GM18526 (cell line): ENCODE results near the gene TBC1D30.

Experiments used
- POLR2A ChIP-seq: IDR thresholded peaks from 3 replicates; pipeline ENCODE4 v1.6.1; 2011; ENCODE audit not compliant: insufficient read length; ENCODE audit errors: extremely low read depth

The TBC1D30 gene, protein sequence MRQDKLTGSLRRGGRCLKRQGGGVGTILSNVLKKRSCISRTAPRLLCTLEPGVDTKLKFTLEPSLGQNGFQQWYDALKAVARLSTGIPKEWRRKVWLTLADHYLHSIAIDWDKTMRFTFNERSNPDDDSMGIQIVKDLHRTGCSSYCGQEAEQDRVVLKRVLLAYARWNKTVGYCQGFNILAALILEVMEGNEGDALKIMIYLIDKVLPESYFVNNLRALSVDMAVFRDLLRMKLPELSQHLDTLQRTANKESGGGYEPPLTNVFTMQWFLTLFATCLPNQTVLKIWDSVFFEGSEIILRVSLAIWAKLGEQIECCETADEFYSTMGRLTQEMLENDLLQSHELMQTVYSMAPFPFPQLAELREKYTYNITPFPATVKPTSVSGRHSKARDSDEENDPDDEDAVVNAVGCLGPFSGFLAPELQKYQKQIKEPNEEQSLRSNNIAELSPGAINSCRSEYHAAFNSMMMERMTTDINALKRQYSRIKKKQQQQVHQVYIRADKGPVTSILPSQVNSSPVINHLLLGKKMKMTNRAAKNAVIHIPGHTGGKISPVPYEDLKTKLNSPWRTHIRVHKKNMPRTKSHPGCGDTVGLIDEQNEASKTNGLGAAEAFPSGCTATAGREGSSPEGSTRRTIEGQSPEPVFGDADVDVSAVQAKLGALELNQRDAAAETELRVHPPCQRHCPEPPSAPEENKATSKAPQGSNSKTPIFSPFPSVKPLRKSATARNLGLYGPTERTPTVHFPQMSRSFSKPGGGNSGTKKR

DNA sequence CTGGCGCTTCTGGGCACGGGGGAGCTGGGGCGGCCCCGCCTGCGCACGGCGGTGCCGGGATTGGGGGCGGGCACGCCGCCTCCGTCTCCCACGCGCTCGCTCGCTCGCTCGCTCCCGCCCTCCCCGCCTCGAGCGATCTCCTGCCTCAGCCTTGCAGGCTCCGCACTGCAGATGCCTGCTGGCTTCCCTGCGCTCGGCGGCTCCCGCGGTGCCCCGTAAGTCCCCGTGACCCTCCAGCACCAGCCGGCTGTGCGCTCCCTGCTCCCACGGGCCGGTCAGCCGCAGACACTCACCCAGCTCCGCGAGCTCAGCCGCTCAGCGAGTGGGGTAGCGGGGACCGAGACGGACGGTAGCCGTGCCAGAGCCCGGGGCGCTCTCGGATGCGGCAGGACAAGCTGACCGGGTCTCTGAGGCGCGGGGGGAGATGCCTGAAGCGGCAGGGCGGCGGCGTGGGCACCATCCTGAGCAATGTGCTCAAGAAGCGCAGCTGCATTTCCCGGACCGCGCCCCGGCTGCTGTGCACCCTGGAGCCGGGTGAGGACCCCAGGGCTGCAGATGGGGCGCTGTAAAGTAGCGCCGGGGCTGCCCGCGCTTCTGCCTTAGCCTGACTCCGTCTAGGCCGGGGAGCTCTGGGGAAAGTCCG lies at the start of gene TBC1D30:
Gene TBC1D30 (plus strand): TSS at position 148 of the 643 bp plus-strand sequence. CDS start 233 bp downstream, at position 381.
- no peak for TF ChIP-seq POLR2A

GRCh38 chr12:64779354-64779974 lies 45.0 kb upstream of the TBC1D30 start:
- TF ChIP-seq POLR2A = no peak

DNA sequence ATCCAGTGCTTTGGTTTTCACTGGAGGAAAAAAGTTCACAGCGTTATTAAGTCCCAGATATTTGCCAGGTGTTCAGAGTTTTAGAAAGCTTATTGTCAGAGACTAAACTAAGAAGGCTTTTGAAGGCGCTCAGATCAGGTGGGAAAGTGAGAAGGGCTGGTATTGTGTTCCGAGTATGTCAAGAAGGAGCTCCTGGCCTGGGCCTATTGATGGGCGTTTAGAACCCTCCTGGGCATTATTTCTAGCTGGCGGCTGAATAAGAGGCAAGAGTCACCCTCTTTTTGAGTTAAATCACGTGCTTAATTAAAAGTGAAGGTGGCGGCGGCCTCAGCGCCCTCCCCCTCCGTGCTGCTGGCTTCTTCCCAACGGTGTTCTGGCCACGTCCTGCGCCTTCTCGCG lies 44.3 kb upstream of the TBC1D30 start:
- TF ChIP-seq POLR2A = no peak

DNA sequence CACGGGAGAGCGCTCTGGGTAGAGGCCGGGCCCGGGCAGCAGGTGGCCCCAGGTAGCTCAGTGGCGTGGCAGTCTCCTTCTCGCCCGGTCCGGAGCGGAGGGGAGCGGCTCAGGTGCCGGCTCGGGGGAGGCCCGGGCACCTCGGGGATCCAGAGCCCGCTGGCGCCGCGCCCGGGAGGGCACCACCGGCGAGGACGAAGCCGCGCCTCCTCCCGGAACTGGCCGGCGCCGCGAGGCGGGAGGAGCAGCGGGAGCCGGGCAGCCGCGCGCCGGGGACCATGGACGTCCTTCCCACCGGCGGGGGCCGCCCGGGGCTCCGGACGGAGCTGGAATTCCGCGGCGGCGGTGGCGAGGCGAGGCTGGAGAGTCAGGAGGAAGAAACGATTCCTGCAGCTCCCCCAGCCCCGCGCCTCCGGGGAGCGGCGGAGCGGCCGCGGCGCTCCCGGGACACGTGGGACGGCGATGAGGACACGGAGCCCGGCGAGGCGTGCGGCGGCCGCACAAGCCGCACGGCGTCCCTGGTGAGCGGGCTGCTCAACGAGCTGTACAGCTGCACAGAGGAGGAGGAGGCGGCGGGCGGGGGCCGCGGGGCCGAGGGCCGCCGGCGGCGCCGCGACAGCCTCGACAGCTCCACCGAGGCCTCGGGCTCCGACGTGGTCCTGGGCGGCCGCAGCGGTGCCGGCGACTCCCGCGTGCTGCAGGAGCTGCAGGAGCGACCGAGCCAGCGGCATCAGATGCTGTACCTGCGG lies 43.7 kb upstream of the TBC1D30 start:
- TF ChIP-seq POLR2A = no peak

GRCh38 chr12:64781280-64782190 lies 42.9 kb upstream of the TBC1D30 start:
- TF ChIP-seq POLR2A = no peak

- no peak for TF ChIP-seq POLR2A
Measured at GRCh38 chr12:64782191-64782876, 42.1 kb upstream of the TBC1D30 start.

DNA sequence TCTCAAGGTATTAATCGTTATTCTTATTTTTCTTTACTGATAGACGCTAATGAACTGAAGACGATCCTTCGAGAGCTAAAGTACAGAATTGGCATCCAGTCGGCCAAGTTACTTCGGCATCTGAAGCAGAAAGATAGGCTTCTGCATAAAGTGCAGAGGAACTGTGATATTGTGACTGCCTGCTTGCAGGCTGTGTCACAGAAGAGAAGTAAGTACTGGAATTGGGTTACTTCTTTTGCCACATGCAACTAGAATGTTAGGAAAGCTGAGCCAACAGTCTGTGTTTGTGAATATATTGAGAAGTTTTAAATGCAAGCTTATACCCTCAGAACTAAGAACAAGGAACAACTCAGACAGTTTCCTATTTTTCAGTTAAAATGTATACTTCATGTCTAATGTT lies 38.6 kb upstream of the TBC1D30 start:
- TF ChIP-seq POLR2A = no peak

GRCh38 chr12:64790166-64790565 lies 34.3 kb upstream of the TBC1D30 start:
- TF ChIP-seq POLR2A = no peak

DNA sequence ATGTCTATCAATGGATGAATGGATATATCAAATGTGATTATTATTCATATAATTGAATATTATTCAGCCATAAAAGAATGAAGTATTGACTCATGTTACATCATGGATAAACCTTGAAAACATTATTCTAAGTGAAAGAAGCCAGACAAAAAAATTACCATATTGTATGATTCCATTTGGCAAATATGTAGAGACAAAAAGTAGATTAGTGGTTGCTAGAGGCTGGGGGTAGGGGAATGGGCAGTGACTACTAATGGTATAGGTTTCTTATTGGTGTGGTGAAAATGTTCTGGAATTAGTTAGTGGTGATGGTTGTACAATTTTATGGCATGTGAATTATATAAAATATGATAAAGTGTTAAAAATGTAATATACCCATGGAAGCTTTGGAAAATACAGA lies 33.4 kb upstream of the TBC1D30 start:
- no peak for TF ChIP-seq POLR2A

DNA sequence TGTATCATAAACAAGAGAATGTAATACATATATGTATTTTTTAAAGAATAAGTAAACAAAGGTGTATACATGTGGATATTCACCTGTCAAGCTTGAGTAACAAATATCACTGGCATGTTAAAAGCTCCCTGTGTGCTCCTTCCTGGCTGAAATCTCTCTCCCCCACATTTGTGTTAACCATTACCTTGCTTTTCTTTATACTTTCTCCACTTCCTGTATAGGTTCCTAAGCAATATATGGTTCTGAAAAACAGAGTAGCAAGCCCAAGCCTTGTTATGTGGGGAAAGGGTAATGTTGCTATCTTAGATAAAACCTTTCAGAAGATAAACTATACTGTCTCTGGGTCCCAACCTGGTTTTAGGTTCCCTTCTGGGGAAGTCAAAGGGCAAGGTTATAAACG lies 32.3 kb upstream of the TBC1D30 start:
- no peak for TF ChIP-seq POLR2A

DNA sequence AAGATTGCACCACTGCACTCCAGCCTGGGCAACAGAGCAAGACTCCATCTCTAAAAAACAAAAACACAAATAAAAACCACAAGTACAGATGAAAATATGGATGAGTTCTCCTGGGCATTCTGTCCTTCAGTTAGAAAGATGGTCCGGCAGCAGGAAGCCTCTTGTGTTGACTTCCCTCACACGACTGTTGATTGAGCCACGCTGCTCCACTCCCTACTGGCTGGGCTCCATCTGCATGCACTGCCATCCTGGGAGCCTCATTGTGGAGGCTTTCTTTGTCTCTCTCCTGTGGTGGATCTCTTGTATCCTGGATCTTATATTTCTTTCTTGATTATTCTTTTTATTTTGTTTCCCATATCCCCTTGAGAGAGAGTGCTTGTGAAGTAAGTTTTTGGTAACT lies 30.8 kb upstream of the TBC1D30 start:
- no peak for TF ChIP-seq POLR2A

DNA sequence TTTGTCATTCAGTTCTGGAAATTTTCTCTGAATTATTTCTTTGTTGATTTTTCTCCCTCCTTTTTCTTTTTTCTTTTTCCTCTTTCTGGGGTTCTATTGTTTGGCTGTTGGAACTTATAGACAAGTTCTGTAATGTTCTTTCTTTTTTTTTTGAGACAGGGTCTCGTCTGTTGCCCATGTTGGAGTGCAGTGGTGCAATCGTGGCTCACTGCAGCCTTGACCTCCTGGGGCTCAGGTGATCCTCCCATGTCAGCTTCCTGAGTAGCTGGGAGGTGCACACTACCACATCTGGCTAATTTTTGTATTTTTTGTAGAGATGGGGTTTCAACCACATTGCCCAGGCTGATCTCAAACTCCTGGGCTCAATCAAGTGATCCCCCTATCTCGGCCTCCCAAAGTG lies 30.1 kb upstream of the TBC1D30 start:
- TF ChIP-seq POLR2A = no peak

DNA sequence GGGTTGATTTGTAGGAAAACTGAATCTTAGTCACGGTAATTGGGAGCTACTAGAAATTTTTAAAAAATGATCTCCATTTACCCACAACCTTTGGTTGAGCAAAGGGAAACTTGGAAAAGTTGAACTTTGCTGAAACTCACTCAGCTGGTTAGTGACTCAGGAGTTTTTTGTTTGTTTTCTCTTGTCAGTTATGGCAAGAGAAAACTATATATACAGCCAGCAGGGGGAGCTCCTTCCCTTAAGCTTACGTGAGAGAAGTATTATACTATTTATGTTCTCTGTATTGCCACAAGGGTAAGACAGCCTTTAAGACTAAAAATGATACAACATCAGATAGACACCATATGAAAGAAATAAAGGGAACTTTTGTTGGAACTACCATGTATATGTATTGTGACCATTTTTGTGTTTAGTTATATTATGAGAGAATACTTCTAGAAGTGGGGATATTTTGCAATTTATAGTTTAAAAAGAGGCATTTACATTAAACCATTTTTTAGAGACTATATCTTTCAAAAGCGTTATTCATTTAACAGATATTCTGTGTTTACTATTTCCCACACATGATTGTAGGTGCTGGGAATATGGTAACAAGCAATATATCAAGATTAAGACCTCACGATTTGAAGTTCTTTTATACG lies 28.1 kb upstream of the TBC1D30 start:
- no peak for TF ChIP-seq POLR2A
